Measurements from ENCODE around the gene ADCY4.

ADCY4 gene

GRCh38 chr14:24285351-24285750 lies 49.5 kb downstream of the ADCY4 start:
- TF ChIP-seq CTCF (IDR thresholded peaks at IDR 0.05) = no peak
- no peak for DNase-seq (ENCODE audit: low spot score)
- H3K4me3 ChIP-seq = no peak overlapping the region
- no peak overlapping the region for H3K27ac ChIP-seq

- DNase-seq (ENCODE audit: low spot score) = no peak
- TF ChIP-seq CTCF (IDR thresholded peaks at IDR 0.05) = no peak
- no peak overlapping the region for H3K4me3 ChIP-seq
- no peak overlapping the region for H3K27ac ChIP-seq
These were observed 50.3 kb downstream of the ADCY4 start for GRCh38 chr14:24284501-24285035.

- DNase-seq (ENCODE audit: low spot score) = no peak
- TF ChIP-seq CTCF (IDR thresholded peaks at IDR 0.05) = no peak
- Histone ChIP-seq H3K27ac (no peak overlapping the region), H3K4me3 (no peak overlapping the region)
These were observed 50.9 kb downstream of the ADCY4 start for GRCh38 chr14:24283796-24284460.

- no peak for DNase-seq (ENCODE audit: low spot score)
These were observed 52.1 kb downstream of the ADCY4 start for GRCh38 chr14:24282736-24283135.

GRCh38 chr14:24281636-24282035 lies 53.2 kb downstream of the ADCY4 start:
- no peak overlapping the region for H3K4me3 ChIP-seq
- DNase-seq (ENCODE audit: low spot score) = no peak
- no peak for TF ChIP-seq CTCF (IDR thresholded peaks at IDR 0.05)
- no peak overlapping the region for H3K27ac ChIP-seq

More at GRCh38 chr14:24282736-24283135, 52.1 kb downstream of the ADCY4 start:
- no peak for TF ChIP-seq CTCF (IDR thresholded peaks at IDR 0.05)
- no peak overlapping the region for H3K4me3 ChIP-seq
- H3K27ac ChIP-seq = no peak overlapping the region

GRCh38 chr14:24280797-24281460 lies 53.9 kb downstream of the ADCY4 start:
- no peak for DNase-seq (ENCODE audit: low spot score)
- Histone ChIP-seq H3K4me3 (no peak overlapping the region), H3K27ac (peak overlapping the region in 1 of 2 donors; percentile 32)
- no peak for TF ChIP-seq CTCF (IDR thresholded peaks at IDR 0.05)

Data from coronary artery (tissue), 2 donors.